Globus pallidus (tissue), 1 donor: ENCODE results near the gene PRSS50.
A peak's percentile ranks its signal among the peaks of the same experiment; 100 is the strongest.
"Not testable (repeated sequence)": the region's sequence is repeated elsewhere in the genome, so short reads cannot be mapped to it uniquely, and the experiment has no call there.

Experiments
- DNase-seq: peaks from one replicate; pipeline ENCODE4 v3.0.0-alpha.2; 2015; ENCODE audit warnings: low spot score

Gene PRSS50

GRCh38 chr3:46708401-46709156 lies 9.1 kb downstream of the PRSS50 start:
- DNase-seq, result no peak

GRCh38 chr3:46707601-46708011 lies 10.1 kb downstream of the PRSS50 start:
- no peak for DNase-seq

GRCh38 chr3:46706771-46707582 lies 10.7 kb downstream of the PRSS50 start:
- no peak for DNase-seq

- DNase-seq, result no peak
Measured at GRCh38 chr3:46705751-46706552, 11.7 kb downstream of the PRSS50 start.

- peak; percentile 55 for DNase-seq
Measured at GRCh38 chr3:46705022-46705530, 12.6 kb downstream of the PRSS50 start.

GRCh38 chr3:46704346-46704745 lies 13.3 kb downstream of the PRSS50 start:
- DNase-seq, result not testable (repeated sequence)

- no peak for DNase-seq
Measured at GRCh38 chr3:46703013-46703520, 14.6 kb downstream of the PRSS50 start.

GRCh38 chr3:46702246-46703012 lies 15.2 kb downstream of the PRSS50 start:
- DNase-seq, result no peak

GRCh38 chr3:46701181-46701939 lies 16.3 kb downstream of the PRSS50 start, which contains the start of gene TMIE:
Gene TMIE, plus strand, starts transcription at chr3:46701392. Its CDS starts 96 bp downstream, at chr3:46701488.
- no peak for DNase-seq

- peak; percentile 51 for DNase-seq
Measured at GRCh38 chr3:46700772-46701171, 16.9 kb downstream of the PRSS50 start.

GRCh38 chr3:46699676-46700523 lies 17.8 kb downstream of the PRSS50 start:
- peak; percentile 41 for DNase-seq

- no peak for DNase-seq
Measured at GRCh38 chr3:46695962-46696894, 21.4 kb downstream of the PRSS50 start.

- peak; percentile 26 for DNase-seq
Measured at GRCh38 chr3:46695177-46695961, 22.3 kb downstream of the PRSS50 start.

GRCh38 chr3:46694520-46694919 lies 23.1 kb downstream of the PRSS50 start:
- no peak for DNase-seq

- DNase-seq, result no peak
Measured at GRCh38 chr3:46693892-46694226, 23.8 kb downstream of the PRSS50 start.

- no peak for DNase-seq
Measured at GRCh38 chr3:46693038-46693891, 24.4 kb downstream of the PRSS50 start, which contains the start of gene ALS2CL. Gene ALS2CL, minus strand, starts transcription at chr3:46693679. Its CDS starts 4,239 bp downstream, at chr3:46689440.
